Vagina (tissue), 2 donors: ENCODE results near the gene NOSTRIN. TPM values are rescaled to one million over a fixed set of nuclear protein-coding genes. Genes with fewer than 3 reads are reported as not detected.
"Not testable (repeated sequence)": the region's sequence is repeated elsewhere in the genome, so short reads cannot be mapped to it uniquely, and the experiment has no call there.

ENCODE experiments used
- DNase-seq, 2 donors: peaks; one replicate each; pipeline ENCODE4 v3.0.0-alpha.2; 2017; ENCODE audit errors: extremely low spot score in 2 of 2
- H3K27ac ChIP-seq: fragments of 200-600 bp; sonication (generic); one replicate; pipeline ENCODE4 v1.5.1; 2019
- H3K27me3 ChIP-seq: fragments of 200-600 bp; sonication (generic); one replicate; pipeline ENCODE4 v1.5.1; 2019
- H3K36me3 ChIP-seq, 2 donors: fragments of 200-600 bp; sonication (generic); one replicate each; pipeline ENCODE4 v1.5.1; 2017 to 2019
- H3K4me1 ChIP-seq: fragments of 200-600 bp; sonication (generic); one replicate; pipeline ENCODE4 v1.5.1; 2019
- H3K4me3 ChIP-seq, 2 donors: fragments of 200-600 bp; sonication (generic); 1 replicate in 1 of 2; 2 replicates in 1 of 2; pipeline ENCODE4 v1.5.1; 2016 to 2019
- H3K9me3 ChIP-seq: fragments of 200-600 bp; sonication (generic); one replicate; pipeline ENCODE4 v1.5.1; 2019
- POLR2A ChIP-seq, 2 donors: fragments of 450-650 bp; IDR thresholded peaks; one replicate each; pipeline ENCODE4 v1.6.1; 2017; ENCODE audit warnings: antibody characterized with exemption in 2 of 2, mild to moderate bottlenecking in 2 of 2, moderate library complexity in 2 of 2
- POLR2AphosphoS5 ChIP-seq, 2 donors: sonication (generic); formaldehyde crosslinking; IDR thresholded peaks; one replicate each; pipeline ENCODE4 v1.9.0; 2017; ENCODE audit warnings: antibody characterized with exemption in 2 of 2, mild to moderate bottlenecking in 2 of 2, low read depth in 1 of 2; ENCODE audit not compliant: insufficient read depth in 1 of 2
- intact Hi-C: fragments of 100-400 bp; cut with DNase I; formaldehyde crosslinking; loops from one replicate; pipeline ENCODE4 v1.15.1; 2023
- total RNA-seq: library from RNA; depleted of rRNA; stranded (reverse); fragments of >200 nt; gene quantifications from one replicate; pipeline ENCODE4 v1.2.3, GENCODE V29; 2016
- TF ChIP-seq, protein P1 (sequence below), 3 experiments: fragments of 450-650 bp in 2 of 3; fragments of 200-600 bp in 1 of 3; sonication (generic) in 1 of 3; IDR thresholded peaks; one replicate each; pipeline ENCODE4 v1.5.1; 2017 to 2019; ENCODE audit warnings: antibody characterized with exemption in 3 of 3, mild to moderate bottlenecking in 2 of 3, moderate library complexity in 2 of 3

NOSTRIN gene
- total RNA-seq, 1 donor from 2014 or later: 30.0 TPM

DNA sequence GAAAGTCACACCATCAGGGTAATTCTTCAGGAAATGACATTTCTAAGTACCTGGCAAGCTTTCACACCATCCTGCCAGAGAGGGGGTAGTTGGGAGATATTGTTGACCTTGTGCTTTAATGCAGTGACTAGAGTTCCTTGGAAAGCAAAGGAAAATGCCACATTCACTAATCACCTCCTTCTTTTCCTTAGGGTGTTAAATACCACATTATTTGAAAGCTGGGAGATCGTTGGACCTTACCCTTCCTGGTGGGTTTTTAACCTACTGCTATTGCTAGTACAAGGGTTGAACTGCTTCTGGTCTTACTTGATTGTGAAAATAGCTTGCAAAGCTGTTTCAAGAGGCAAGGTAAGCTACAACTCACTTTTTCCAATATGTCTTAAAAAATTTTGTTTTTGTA lies 37.0 kb upstream of the NOSTRIN start:
- intact Hi-C loops: no loop called here
- Histone ChIP-seq H3K4me1 (no peaks in the 10 kb centered on the region), H3K27me3 (no peaks in the 10 kb centered on the region), H3K9me3 (no peaks in the 10 kb centered on the region), H3K27ac (no peak overlapping the region), H3K36me3 (no peaks in the 10 kb centered on the region), H3K4me3 (no peak overlapping the region)
- no peak for DNase-seq
- TF ChIP-seq, protein P1, sequence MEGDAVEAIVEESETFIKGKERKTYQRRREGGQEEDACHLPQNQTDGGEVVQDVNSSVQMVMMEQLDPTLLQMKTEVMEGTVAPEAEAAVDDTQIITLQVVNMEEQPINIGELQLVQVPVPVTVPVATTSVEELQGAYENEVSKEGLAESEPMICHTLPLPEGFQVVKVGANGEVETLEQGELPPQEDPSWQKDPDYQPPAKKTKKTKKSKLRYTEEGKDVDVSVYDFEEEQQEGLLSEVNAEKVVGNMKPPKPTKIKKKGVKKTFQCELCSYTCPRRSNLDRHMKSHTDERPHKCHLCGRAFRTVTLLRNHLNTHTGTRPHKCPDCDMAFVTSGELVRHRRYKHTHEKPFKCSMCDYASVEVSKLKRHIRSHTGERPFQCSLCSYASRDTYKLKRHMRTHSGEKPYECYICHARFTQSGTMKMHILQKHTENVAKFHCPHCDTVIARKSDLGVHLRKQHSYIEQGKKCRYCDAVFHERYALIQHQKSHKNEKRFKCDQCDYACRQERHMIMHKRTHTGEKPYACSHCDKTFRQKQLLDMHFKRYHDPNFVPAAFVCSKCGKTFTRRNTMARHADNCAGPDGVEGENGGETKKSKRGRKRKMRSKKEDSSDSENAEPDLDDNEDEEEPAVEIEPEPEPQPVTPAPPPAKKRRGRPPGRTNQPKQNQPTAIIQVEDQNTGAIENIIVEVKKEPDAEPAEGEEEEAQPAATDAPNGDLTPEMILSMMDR (IDR thresholded peaks at IDR 0.05): no peak
- TF ChIP-seq POLR2AphosphoS5 (IDR thresholded peaks at IDR 0.05; ENCODE audit: insufficient read depth in 1 of 2, low read depth in 1 of 2): no peak

DNA sequence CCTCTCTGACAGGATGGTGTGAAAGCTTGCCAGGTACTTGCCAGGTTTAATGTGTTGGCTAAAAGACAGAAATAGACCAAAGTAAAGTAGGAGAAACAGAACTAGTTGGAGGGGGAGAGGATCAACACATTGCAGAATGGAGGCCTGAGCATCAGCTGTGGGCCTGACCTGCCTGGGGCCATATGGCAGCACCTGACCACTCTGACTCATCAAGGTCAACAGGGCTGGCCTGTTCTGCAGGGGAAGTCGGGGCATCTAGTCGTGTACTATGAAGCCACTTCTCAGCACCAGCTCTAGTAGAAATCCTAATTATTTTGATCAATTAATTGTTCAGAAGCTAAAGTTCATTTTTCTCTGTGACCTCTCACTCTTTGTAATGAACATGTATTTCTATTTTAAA lies 35.8 kb upstream of the NOSTRIN start:
- Histone ChIP-seq H3K9me3 (no peaks in the 10 kb centered on the region), H3K36me3 (no peaks in the 10 kb centered on the region), H3K4me1 (no peaks in the 10 kb centered on the region), H3K27ac (no peak overlapping the region), H3K4me3 (no peak overlapping the region), H3K27me3 (no peaks in the 10 kb centered on the region)
- no peak for TF ChIP-seq POLR2A (IDR thresholded peaks at IDR 0.05)
- TF ChIP-seq, protein P1 (IDR thresholded peaks at IDR 0.05): no peak
- no peak for TF ChIP-seq POLR2AphosphoS5 (IDR thresholded peaks at IDR 0.05; ENCODE audit: insufficient read depth in 1 of 2, low read depth in 1 of 2)
- intact Hi-C loops: no loop called here
- DNase-seq: no peak

DNA sequence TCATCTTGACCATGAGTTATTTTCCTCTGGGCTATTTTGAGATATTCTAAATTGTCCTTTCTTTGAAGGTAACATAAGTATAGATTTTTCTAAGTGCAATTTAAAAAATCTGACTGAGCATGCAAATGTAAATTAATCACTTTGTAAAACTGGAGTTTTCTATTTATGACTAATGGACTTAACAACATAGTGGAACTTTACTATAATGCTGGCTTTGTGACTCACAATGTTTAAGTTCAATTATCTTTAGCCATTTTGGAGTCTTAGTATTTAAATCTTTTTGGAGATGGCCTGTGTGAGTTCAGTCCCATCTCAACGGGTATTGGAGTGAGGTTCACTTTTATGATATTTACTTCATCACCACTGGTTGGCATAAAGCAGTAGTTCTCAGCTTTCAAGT lies 35.2 kb upstream of the NOSTRIN start:
- Histone ChIP-seq H3K27me3 (no peaks in the 10 kb centered on the region), H3K4me1 (no peaks in the 10 kb centered on the region), H3K27ac (no peak overlapping the region), H3K9me3 (no peaks in the 10 kb centered on the region), H3K4me3 (no peak overlapping the region), H3K36me3 (no peaks in the 10 kb centered on the region)
- intact Hi-C loops: no loop called here
- no peak for DNase-seq
- no peak for TF ChIP-seq POLR2A (IDR thresholded peaks at IDR 0.05)
- no peak for TF ChIP-seq POLR2AphosphoS5 (IDR thresholded peaks at IDR 0.05; ENCODE audit: insufficient read depth in 1 of 2, low read depth in 1 of 2)

DNA sequence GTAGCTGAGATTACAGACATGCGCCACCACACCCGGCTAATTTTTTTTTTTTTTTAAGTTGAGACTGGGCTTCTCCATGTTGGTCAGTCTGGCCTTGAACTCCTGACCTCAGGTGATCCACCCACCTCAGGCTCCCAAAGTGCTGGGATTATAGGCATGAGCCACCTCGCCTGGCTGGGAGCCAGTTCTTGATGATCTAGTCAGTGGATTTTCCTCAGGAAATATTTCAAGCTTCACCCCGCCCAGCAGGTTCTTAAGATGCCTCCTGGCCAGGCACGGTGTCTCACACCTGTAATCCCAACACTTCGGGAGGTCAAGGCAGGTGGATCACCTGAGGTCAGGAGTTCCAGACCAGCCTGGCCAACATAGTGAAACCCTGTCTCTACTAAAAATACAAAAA lies 34.1 kb upstream of the NOSTRIN start:
- H3K36me3 ChIP-seq, H3K9me3 ChIP-seq, H3K27ac ChIP-seq, H3K27me3 ChIP-seq, H3K4me1 ChIP-seq, DNase-seq, intact Hi-C loops, H3K4me3 ChIP-seq: not testable (repeated sequence)

DNA sequence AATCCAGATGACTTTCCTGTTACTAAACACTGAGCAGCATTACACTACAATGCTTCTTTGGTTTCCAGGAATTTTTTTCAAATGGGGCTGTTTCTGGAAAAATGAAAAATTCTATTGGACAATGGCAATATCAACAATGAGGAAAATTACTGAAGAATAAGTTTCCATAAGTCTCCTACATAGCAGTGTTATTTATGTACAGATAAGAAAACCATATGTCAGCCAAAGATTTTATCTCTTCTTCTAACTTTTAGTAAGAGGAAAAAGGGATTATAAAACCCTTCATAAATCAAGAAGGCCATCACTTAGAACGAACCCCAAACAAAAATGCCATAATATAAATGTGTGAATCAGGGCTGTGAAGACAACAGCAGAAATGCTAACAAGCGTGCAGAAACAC lies 31.6 kb upstream of the NOSTRIN start:
- no peak overlapping the region for H3K4me3 ChIP-seq
- no peaks in the 10 kb centered on the region for H3K4me1 ChIP-seq
- DNase-seq: no peak
- no peaks in the 10 kb centered on the region for H3K9me3 ChIP-seq
- H3K27me3 ChIP-seq: no peaks in the 10 kb centered on the region
- intact Hi-C loops: no loop called here
- no peaks in the 10 kb centered on the region for H3K36me3 ChIP-seq
- no peak overlapping the region for H3K27ac ChIP-seq
- TF ChIP-seq POLR2AphosphoS5 (IDR thresholded peaks at IDR 0.05; ENCODE audit: insufficient read depth in 1 of 2, low read depth in 1 of 2) (no peak), POLR2A (IDR thresholded peaks at IDR 0.05) (no peak)
- TF ChIP-seq, protein P1 (IDR thresholded peaks at IDR 0.05): no peak

DNA sequence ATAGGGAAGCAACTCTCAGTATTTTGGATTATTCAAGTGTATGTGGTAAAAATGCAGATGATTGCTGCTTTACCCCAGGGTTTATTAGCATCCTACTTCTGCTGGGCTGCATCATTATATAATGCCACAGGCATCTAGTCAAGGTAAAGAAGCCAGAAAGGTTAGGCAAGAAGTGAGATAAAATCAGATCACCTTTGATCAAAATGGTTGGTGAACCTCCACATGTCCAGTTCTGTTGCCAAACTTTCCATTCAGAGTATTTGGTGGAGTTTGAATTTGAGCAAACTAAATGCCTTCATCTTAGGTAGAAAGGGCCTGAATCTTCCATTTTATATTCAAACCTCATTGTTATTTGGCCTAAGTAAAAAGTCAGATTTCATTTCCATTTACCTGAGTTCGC lies 29.7 kb upstream of the NOSTRIN start:
- intact Hi-C loops: no loop called here
- Histone ChIP-seq H3K4me3 (no peak overlapping the region), H3K4me1 (no peaks in the 10 kb centered on the region), H3K27me3 (no peaks in the 10 kb centered on the region), H3K36me3 (no peaks in the 10 kb centered on the region), H3K27ac (no peak overlapping the region), H3K9me3 (no peaks in the 10 kb centered on the region)
- DNase-seq: no peak
- TF ChIP-seq POLR2AphosphoS5 (IDR thresholded peaks at IDR 0.05; ENCODE audit: insufficient read depth in 1 of 2, low read depth in 1 of 2): no peak
- TF ChIP-seq, protein P1 (IDR thresholded peaks at IDR 0.05): no peak
- no peak for TF ChIP-seq POLR2A (IDR thresholded peaks at IDR 0.05)
